ENCODE measurements around the gene ZFP36.

ZFP36 gene

DNA sequence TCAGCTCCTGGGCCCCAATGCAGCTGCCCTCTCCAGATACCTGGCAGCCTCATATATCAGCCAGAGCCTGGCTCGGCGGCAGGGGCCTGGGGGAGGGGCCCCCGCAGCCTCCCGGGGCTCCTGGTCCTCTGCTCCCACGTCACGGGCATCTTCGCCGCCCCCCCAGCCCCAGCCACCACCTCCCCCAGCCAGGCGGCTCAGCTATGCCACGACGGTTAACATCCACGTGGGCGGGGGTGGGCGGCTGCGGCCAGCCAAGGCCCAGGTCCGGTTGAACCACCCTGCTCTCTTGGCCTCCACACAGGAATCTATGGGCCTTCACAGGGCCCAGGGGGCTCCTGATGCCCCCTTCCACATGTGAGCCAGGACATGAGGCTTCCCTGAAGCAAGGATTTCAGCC is 18.3 kb downstream of the ZFP36 start:
- H3K36me3 ChIP-seq (replicated peaks; ENCODE audit: low read depth, low read length) = peaks cover 28% of the 10 kb centered on the region
- peaks cover 4% of the 10 kb centered on the region; the same call in 1 of the 2 replicates for H4K20me1 ChIP-seq (ENCODE audit: insufficient read depth, low read length)
- no peak overlapping the region for H3K27ac ChIP-seq (ENCODE audit: low read length)
- no peaks in the 10 kb centered on the region for H3K79me2 ChIP-seq (ENCODE audit: low read length)
- no peak overlapping the region for H3K4me2 ChIP-seq (ENCODE audit: low read length)
- no peak overlapping the region for H3K4me3 ChIP-seq (ENCODE audit: low read length)
- no peak overlapping the region for H2AFZ ChIP-seq (ENCODE audit: low read depth, low read length)
- no peaks in the 10 kb centered on the region for H3K27me3 ChIP-seq (ENCODE audit: low read depth, low read length)
- no peaks in the 10 kb centered on the region for H3K9me3 ChIP-seq (ENCODE audit: insufficient read depth, low read length)
- no peak for TF ChIP-seq EZH2phosphoT487 (IDR thresholded peaks at IDR 0.05; ENCODE audit: low read depth)
- TF ChIP-seq, protein P1, sequence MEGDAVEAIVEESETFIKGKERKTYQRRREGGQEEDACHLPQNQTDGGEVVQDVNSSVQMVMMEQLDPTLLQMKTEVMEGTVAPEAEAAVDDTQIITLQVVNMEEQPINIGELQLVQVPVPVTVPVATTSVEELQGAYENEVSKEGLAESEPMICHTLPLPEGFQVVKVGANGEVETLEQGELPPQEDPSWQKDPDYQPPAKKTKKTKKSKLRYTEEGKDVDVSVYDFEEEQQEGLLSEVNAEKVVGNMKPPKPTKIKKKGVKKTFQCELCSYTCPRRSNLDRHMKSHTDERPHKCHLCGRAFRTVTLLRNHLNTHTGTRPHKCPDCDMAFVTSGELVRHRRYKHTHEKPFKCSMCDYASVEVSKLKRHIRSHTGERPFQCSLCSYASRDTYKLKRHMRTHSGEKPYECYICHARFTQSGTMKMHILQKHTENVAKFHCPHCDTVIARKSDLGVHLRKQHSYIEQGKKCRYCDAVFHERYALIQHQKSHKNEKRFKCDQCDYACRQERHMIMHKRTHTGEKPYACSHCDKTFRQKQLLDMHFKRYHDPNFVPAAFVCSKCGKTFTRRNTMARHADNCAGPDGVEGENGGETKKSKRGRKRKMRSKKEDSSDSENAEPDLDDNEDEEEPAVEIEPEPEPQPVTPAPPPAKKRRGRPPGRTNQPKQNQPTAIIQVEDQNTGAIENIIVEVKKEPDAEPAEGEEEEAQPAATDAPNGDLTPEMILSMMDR (IDR thresholded peaks at IDR 0.05; ENCODE audit: low read depth, low read length) = no peak
- H3K9ac ChIP-seq (ENCODE audit: low read length) = no peak overlapping the region
- H3K4me1 ChIP-seq (ENCODE audit: low read length) = no peaks in the 10 kb centered on the region

DNA sequence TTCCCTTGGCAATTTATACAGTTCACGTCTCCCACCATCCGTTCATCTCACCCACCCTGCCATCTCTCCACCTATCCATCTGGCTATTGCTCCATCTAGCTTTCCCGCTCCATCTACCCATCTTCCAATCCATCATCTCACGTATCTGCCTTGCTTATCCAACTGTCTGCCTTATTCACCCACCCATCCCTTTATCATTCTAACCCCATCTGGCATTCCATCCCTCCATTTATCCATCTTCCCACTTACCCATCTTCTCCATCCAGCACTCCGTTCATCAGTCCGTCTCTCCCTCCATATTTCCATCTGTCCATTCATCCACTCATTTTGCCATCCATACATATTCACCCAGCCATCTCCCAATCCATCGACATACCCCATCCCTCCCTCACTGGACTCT is 19.1 kb downstream of the ZFP36 start:
- H3K79me2 ChIP-seq (ENCODE audit: low read length) = no peaks in the 10 kb centered on the region
- no peak overlapping the region for H3K9ac ChIP-seq (ENCODE audit: low read length)
- H3K9me3 ChIP-seq (ENCODE audit: insufficient read depth, low read length) = no peaks in the 10 kb centered on the region
- TF ChIP-seq, protein P1 (IDR thresholded peaks at IDR 0.05; ENCODE audit: low read depth, low read length) = no peak
- no peak for TF ChIP-seq EZH2phosphoT487 (IDR thresholded peaks at IDR 0.05; ENCODE audit: low read depth)
- H2AFZ ChIP-seq (ENCODE audit: low read depth, low read length) = no peak overlapping the region
- no peak overlapping the region for H3K4me2 ChIP-seq (ENCODE audit: low read length)
- no peaks in the 10 kb centered on the region for H3K27me3 ChIP-seq (ENCODE audit: low read depth, low read length)
- no peak overlapping the region for H3K4me3 ChIP-seq (ENCODE audit: low read length)
- H4K20me1 ChIP-seq (ENCODE audit: insufficient read depth, low read length) = peaks cover 4% of the 10 kb centered on the region; the same call in 1 of the 2 replicates
- H3K4me1 ChIP-seq (ENCODE audit: low read length) = peaks cover 5% of the 10 kb centered on the region
- peaks cover 23% of the 10 kb centered on the region for H3K36me3 ChIP-seq (replicated peaks; ENCODE audit: low read depth, low read length)
- no peak overlapping the region for H3K27ac ChIP-seq (ENCODE audit: low read length)

DNA sequence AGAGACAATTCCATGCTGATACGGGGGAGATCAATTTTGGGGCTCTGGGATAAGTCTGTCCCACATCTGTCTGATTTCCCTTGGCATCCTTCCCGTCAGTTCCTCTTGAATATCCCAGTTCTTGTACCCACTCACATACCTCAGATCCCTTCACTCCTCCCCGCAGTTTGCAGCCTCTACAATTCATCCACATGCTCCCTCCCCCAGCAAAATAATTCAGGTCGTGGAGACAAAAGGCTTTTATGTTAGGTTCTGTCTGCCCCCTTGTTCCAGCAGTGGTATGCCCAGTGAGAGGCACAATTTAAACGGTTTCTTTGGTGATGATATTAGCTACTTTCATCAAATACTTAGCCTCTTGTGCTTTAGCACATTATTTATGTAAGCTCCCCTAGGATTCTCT is 19.5 kb downstream of the ZFP36 start:
- Histone ChIP-seq H2AFZ (ENCODE audit: low read depth, low read length) (no peak overlapping the region), H3K36me3 (replicated peaks; ENCODE audit: low read depth, low read length) (peaks cover 24% of the 10 kb centered on the region), H3K4me1 (ENCODE audit: low read length) (peaks cover 9% of the 10 kb centered on the region), H3K4me3 (ENCODE audit: low read length) (no peak overlapping the region), H3K27me3 (ENCODE audit: low read depth, low read length) (no peaks in the 10 kb centered on the region), H3K9me3 (ENCODE audit: insufficient read depth, low read length) (no peaks in the 10 kb centered on the region), H3K4me2 (ENCODE audit: low read length) (no peak overlapping the region), H4K20me1 (ENCODE audit: insufficient read depth, low read length) (peaks cover 4% of the 10 kb centered on the region), H3K27ac (ENCODE audit: low read length) (no peak overlapping the region), H3K9ac (ENCODE audit: low read length) (no peak overlapping the region), H3K79me2 (ENCODE audit: low read length) (no peaks in the 10 kb centered on the region)
- TF ChIP-seq, protein P1 (IDR thresholded peaks at IDR 0.05; ENCODE audit: low read depth, low read length) = no peak
- TF ChIP-seq EZH2phosphoT487 (IDR thresholded peaks at IDR 0.05; ENCODE audit: low read depth) = no peak

DNA sequence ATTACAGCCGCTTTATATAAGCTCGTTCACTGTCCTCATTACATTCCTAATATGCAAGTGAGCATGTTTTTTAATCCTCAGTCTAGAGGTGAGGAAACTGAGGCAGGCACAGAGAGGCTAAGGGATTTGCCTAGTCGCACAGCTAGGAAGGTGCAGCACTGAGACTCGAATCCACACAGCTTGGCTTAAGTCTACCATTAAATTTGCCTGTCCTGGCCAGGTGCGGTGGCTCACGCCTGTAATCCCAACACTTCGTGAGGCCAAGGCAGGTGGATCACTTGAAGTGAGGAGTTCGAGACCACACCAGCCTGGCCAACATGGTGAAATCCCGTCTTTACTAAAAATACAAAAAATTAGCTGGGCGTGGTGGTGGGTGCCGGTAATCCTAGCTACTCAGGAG is 21.1 kb downstream of the ZFP36 start:
- no peak for TF ChIP-seq EZH2phosphoT487 (IDR thresholded peaks at IDR 0.05; ENCODE audit: low read depth)
- TF ChIP-seq, protein P1 (IDR thresholded peaks at IDR 0.05; ENCODE audit: low read depth, low read length) = no peak
- H3K27me3 ChIP-seq (ENCODE audit: low read depth, low read length) = no peaks in the 10 kb centered on the region
- H3K4me2 ChIP-seq (ENCODE audit: low read length) = no peak overlapping the region
- H3K9ac ChIP-seq (ENCODE audit: low read length) = no peak overlapping the region
- no peaks in the 10 kb centered on the region for H3K9me3 ChIP-seq (ENCODE audit: insufficient read depth, low read length)
- no peak overlapping the region for H3K27ac ChIP-seq (ENCODE audit: low read length)
- no peak overlapping the region for H2AFZ ChIP-seq (ENCODE audit: low read depth, low read length)
- H3K36me3 ChIP-seq (replicated peaks; ENCODE audit: low read depth, low read length) = peaks cover 25% of the 10 kb centered on the region
- peaks cover 21% of the 10 kb centered on the region for H3K4me1 ChIP-seq (ENCODE audit: low read length)
- peaks cover 6% of the 10 kb centered on the region for H4K20me1 ChIP-seq (ENCODE audit: insufficient read depth, low read length)
- H3K79me2 ChIP-seq (ENCODE audit: low read length) = no peaks in the 10 kb centered on the region
- no peak overlapping the region for H3K4me3 ChIP-seq (ENCODE audit: low read length)
